ENCODE data around the gene NXNL1. TPM values are rescaled to one million over a fixed set of nuclear protein-coding genes. Genes with fewer than 3 reads are reported as not detected.
A peak's percentile ranks its signal among the peaks of the same experiment; 100 is the strongest.

NXNL1 gene
- total RNA-seq, 5 donors from 2014 or later (not counting 1 experiment from before 2014, with no cell fraction given), result not detected

GRCh38 chr19:17467471-17468301 is 7.0 kb upstream of the NXNL1 start:
- no peaks in the 10 kb centered on the region for H3K36me3 ChIP-seq (ENCODE audit: control insufficient read depth in 2 of 2, extremely low read depth in 1 of 2, insufficient read depth in 1 of 2, low read length in 1 of 2)
- Mint-ChIP-seq H3K36me3 (no peaks in the 10 kb centered on the region), H3K27me3 (no peaks in the 10 kb centered on the region), H3K4me1 (peaks cover 22 to 36% (median 27%) of the 10 kb centered on the region in 3 donors), H3K27ac (peak overlapping the region; percentile 74 to 96), H3K9me3 (no peaks in the 10 kb centered on the region), H3K4me3 (peak overlapping the region in 2 of 3 donors; percentile 39 to 98)
- ChIA-PET CTCF (interaction anchor here in 1 of 2 donors (0.6 to 0.7 kb wide), 4 partner anchors 9 to 385 kb away, joined by 3 to 18 read pairs (median 4); no protein-coding TSS in a partner anchor), POLR2A (no interaction called here)
- ATAC-seq (replicated peaks in 1 of 4) (no peak), DNase-seq (no peak)
- peaks cover 0 to 7% of the 10 kb centered on the region in 2 experiments for H3K27me3 ChIP-seq (replicated peaks in 1 of 2; ENCODE audit: control insufficient read depth in 2 of 2, extremely low read depth in 1 of 2, insufficient read depth in 2 of 2, low read length in 1 of 2)
- H3K27ac ChIP-seq (ENCODE audit: low read length), result no peak overlapping the region
- H3K4me3 ChIP-seq (ENCODE audit: control insufficient read depth in 1 of 2, extremely low read depth in 1 of 2, low read length in 1 of 2), result no peak overlapping the region
- no peaks in the 10 kb centered on the region for H3K9me3 ChIP-seq
- WGBS (ENCODE audit: insufficient coverage), result no CpG with 5 or more reads among the region's 12 CpGs
- H3K4me1 ChIP-seq (ENCODE audit: control insufficient read depth in 1 of 2, extremely low read depth in 1 of 2, insufficient read depth in 2 of 2, low read length in 2 of 2), result peaks cover 2 to 30% of the 10 kb centered on the region in 2 experiments

GRCh38 chr19:17466487-17466850 is 5.7 kb upstream of the NXNL1 start:
- Histone ChIP-seq H3K4me1 (ENCODE audit: control insufficient read depth in 1 of 2, extremely low read depth in 1 of 2, insufficient read depth in 2 of 2, low read length in 2 of 2) (peaks cover 2 to 27% of the 10 kb centered on the region in 2 experiments), H3K27ac (ENCODE audit: low read length) (no peak overlapping the region), H3K27me3 (replicated peaks in 1 of 2; ENCODE audit: control insufficient read depth in 2 of 2, extremely low read depth in 1 of 2, insufficient read depth in 2 of 2, low read length in 1 of 2) (peaks cover 0 to 13% of the 10 kb centered on the region in 2 experiments), H3K4me3 (ENCODE audit: control insufficient read depth in 1 of 2, extremely low read depth in 1 of 2, low read length in 1 of 2) (no peak overlapping the region), H3K9me3 (no peaks in the 10 kb centered on the region), H3K36me3 (ENCODE audit: control insufficient read depth in 2 of 2, extremely low read depth in 1 of 2, insufficient read depth in 1 of 2, low read length in 1 of 2) (no peaks in the 10 kb centered on the region)
- DNase-seq (no peak), ATAC-seq (replicated peaks in 1 of 4) (no peak)
- Mint-ChIP-seq H3K4me1 (peaks cover 22 to 36% (median 23%) of the 10 kb centered on the region in 3 donors), H3K4me3 (no peak overlapping the region), H3K9me3 (no peaks in the 10 kb centered on the region), H3K36me3 (no peaks in the 10 kb centered on the region), H3K27me3 (no peaks in the 10 kb centered on the region), H3K27ac (no peak overlapping the region)
- CTCF ChIA-PET, result interaction anchor here (0.6 to 1.0 kb wide), 2 partner anchors 24 to 84 kb away, joined by 3 to 12 read pairs; no protein-coding TSS in a partner anchor
- POLR2A ChIA-PET, result no interaction called here
- WGBS (ENCODE audit: insufficient coverage), result no CpG with 5 or more reads among the region's 6 CpGs

- Histone ChIP-seq H3K4me3 (ENCODE audit: control insufficient read depth in 1 of 2, extremely low read depth in 1 of 2, low read length in 1 of 2) (no peak overlapping the region), H3K9me3 (no peaks in the 10 kb centered on the region), H3K4me1 (ENCODE audit: control insufficient read depth in 1 of 2, extremely low read depth in 1 of 2, insufficient read depth in 2 of 2, low read length in 2 of 2) (peaks cover 0 to 8% of the 10 kb centered on the region in 2 experiments), H3K27ac (ENCODE audit: low read length) (no peak overlapping the region), H3K27me3 (replicated peaks in 1 of 2; ENCODE audit: control insufficient read depth in 2 of 2, extremely low read depth in 1 of 2, insufficient read depth in 2 of 2, low read length in 1 of 2) (peaks cover 8 to 76% of the 10 kb centered on the region in 2 experiments), H3K36me3 (ENCODE audit: control insufficient read depth in 2 of 2, extremely low read depth in 1 of 2, insufficient read depth in 1 of 2, low read length in 1 of 2) (no peaks in the 10 kb centered on the region)
- POLR2A ChIA-PET, result no interaction called here
- H3K4me3 Mint-ChIP-seq, result no peak overlapping the region
- ATAC-seq (replicated peaks in 1 of 4) (no peak), DNase-seq (no peak)
- no peaks in the 10 kb centered on the region for H3K9me3 Mint-ChIP-seq
- WGBS (ENCODE audit: insufficient coverage), result 80% methylated on average over 1 of the region's 3 CpGs
- peaks cover 0 to 3% (median 2%) of the 10 kb centered on the region in 3 donors for H3K4me1 Mint-ChIP-seq
- H3K27ac Mint-ChIP-seq, result no peak overlapping the region
- H3K27me3 Mint-ChIP-seq, result peaks cover 22 to 51% of the 10 kb centered on the region in 2 donors
- H3K36me3 Mint-ChIP-seq, result no peaks in the 10 kb centered on the region
- CTCF ChIA-PET, result interaction anchor here in 1 of 2 donors (0.5 to 0.6 kb wide), 2 partner anchors 8 to 129 kb away, joined by 3 to 18 read pairs; no protein-coding TSS in a partner anchor
Observed at GRCh38 chr19:17458970-17459369, 1.8 kb downstream of the NXNL1 start.

- Mint-ChIP-seq H3K4me3 (no peak overlapping the region), H3K27me3 (peaks cover 26 to 56% of the 10 kb centered on the region in 2 donors), H3K9me3 (no peaks in the 10 kb centered on the region), H3K36me3 (no peaks in the 10 kb centered on the region), H3K4me1 (peaks cover 5 to 7% (median 5%) of the 10 kb centered on the region in 3 donors), H3K27ac (no peak overlapping the region)
- WGBS (ENCODE audit: insufficient coverage), result 73% methylated on average over 2 of the region's 6 CpGs
- H3K36me3 ChIP-seq (ENCODE audit: control insufficient read depth in 2 of 2, extremely low read depth in 1 of 2, insufficient read depth in 1 of 2, low read length in 1 of 2), result no peaks in the 10 kb centered on the region
- no peak overlapping the region for H3K4me3 ChIP-seq (ENCODE audit: control insufficient read depth in 1 of 2, extremely low read depth in 1 of 2, low read length in 1 of 2)
- no peaks in the 10 kb centered on the region for H3K9me3 ChIP-seq
- ChIA-PET CTCF (interaction anchor here in 1 of 2 donors (0.7 kb wide), 1 partner anchor 1077 kb away, joined by 4 read pairs; no protein-coding TSS in a partner anchor), POLR2A (interaction anchor here in 1 of 2 donors (0.7 kb wide), 1 partner anchor 10 kb away, joined by 7 read pairs; no protein-coding TSS in a partner anchor)
- no peak overlapping the region for H3K27ac ChIP-seq (ENCODE audit: low read length)
- H3K4me1 ChIP-seq (ENCODE audit: control insufficient read depth in 1 of 2, extremely low read depth in 1 of 2, insufficient read depth in 2 of 2, low read length in 2 of 2), result peaks cover 0 to 14% of the 10 kb centered on the region in 2 experiments
- no peak for ATAC-seq (replicated peaks in 1 of 4)
- H3K27me3 ChIP-seq (replicated peaks in 1 of 2; ENCODE audit: control insufficient read depth in 2 of 2, extremely low read depth in 1 of 2, insufficient read depth in 2 of 2, low read length in 1 of 2), result peaks cover 8 to 80% of the 10 kb centered on the region in 2 experiments
- no peak for DNase-seq
Observed at GRCh38 chr19:17457616-17458015, 3.1 kb downstream of the NXNL1 start.

GRCh38 chr19:17456127-17456526 is 4.6 kb downstream of the NXNL1 start:
- no peak overlapping the region for H3K4me3 Mint-ChIP-seq
- DNase-seq, result no peak
- no peak for ATAC-seq (replicated peaks in 1 of 4)
- H3K27ac Mint-ChIP-seq, result no peak overlapping the region
- Histone ChIP-seq H3K4me1 (ENCODE audit: control insufficient read depth in 1 of 2, extremely low read depth in 1 of 2, insufficient read depth in 2 of 2, low read length in 2 of 2) (peaks cover 0 to 14% of the 10 kb centered on the region in 2 experiments), H3K4me3 (ENCODE audit: control insufficient read depth in 1 of 2, extremely low read depth in 1 of 2, low read length in 1 of 2) (no peak overlapping the region), H3K27ac (ENCODE audit: low read length) (no peak overlapping the region), H3K27me3 (replicated peaks in 1 of 2; ENCODE audit: control insufficient read depth in 2 of 2, extremely low read depth in 1 of 2, insufficient read depth in 2 of 2, low read length in 1 of 2) (peaks cover 8 to 76% of the 10 kb centered on the region in 2 experiments), H3K9me3 (no peaks in the 10 kb centered on the region), H3K36me3 (ENCODE audit: control insufficient read depth in 2 of 2, extremely low read depth in 1 of 2, insufficient read depth in 1 of 2, low read length in 1 of 2) (no peaks in the 10 kb centered on the region)
- peaks cover 5 to 10% (median 5%) of the 10 kb centered on the region in 3 donors for H3K4me1 Mint-ChIP-seq
- H3K9me3 Mint-ChIP-seq, result no peaks in the 10 kb centered on the region
- ChIA-PET POLR2A (no interaction called here), CTCF (no interaction called here)
- H3K36me3 Mint-ChIP-seq, result no peaks in the 10 kb centered on the region
- WGBS (ENCODE audit: insufficient coverage), result 71% methylated on average over 9 of the region's 11 CpGs
- peaks cover 26 to 55% of the 10 kb centered on the region in 2 donors for H3K27me3 Mint-ChIP-seq

- no peak for ATAC-seq (replicated peaks in 1 of 4)
- no peak for DNase-seq
- POLR2A ChIA-PET, result no interaction called here
- Mint-ChIP-seq H3K27me3 (peaks cover 26 to 52% of the 10 kb centered on the region in 2 donors), H3K4me1 (peaks cover 5 to 15% (median 11%) of the 10 kb centered on the region in 3 donors), H3K27ac (no peak overlapping the region), H3K36me3 (no peaks in the 10 kb centered on the region), H3K4me3 (no peak overlapping the region), H3K9me3 (no peaks in the 10 kb centered on the region)
- Histone ChIP-seq H3K4me3 (ENCODE audit: control insufficient read depth in 1 of 2, extremely low read depth in 1 of 2, low read length in 1 of 2) (no peak overlapping the region), H3K36me3 (ENCODE audit: control insufficient read depth in 2 of 2, extremely low read depth in 1 of 2, insufficient read depth in 1 of 2, low read length in 1 of 2) (no peaks in the 10 kb centered on the region), H3K4me1 (ENCODE audit: control insufficient read depth in 1 of 2, extremely low read depth in 1 of 2, insufficient read depth in 2 of 2, low read length in 2 of 2) (peaks cover 0 to 17% of the 10 kb centered on the region in 2 experiments), H3K9me3 (no peaks in the 10 kb centered on the region), H3K27me3 (replicated peaks in 1 of 2; ENCODE audit: control insufficient read depth in 2 of 2, extremely low read depth in 1 of 2, insufficient read depth in 2 of 2, low read length in 1 of 2) (peaks cover 8 to 77% of the 10 kb centered on the region in 2 experiments), H3K27ac (ENCODE audit: low read length) (no peak overlapping the region)
- WGBS (ENCODE audit: insufficient coverage), result 21% methylated on average over 33 of the region's 58 CpGs
- CTCF ChIA-PET, result interaction anchor here in 1 of 2 donors (0.6 kb wide), 1 partner anchor 11 kb away, joined by 4 read pairs; no protein-coding TSS in a partner anchor
Observed at GRCh38 chr19:17455308-17456123, 5.2 kb downstream of the NXNL1 start.
